CD4-positive, alpha-beta T cell treated with Interleukin-6 for 4 hours (primary cell): ENCODE data around the gene MBOAT2.

ENCODE experiments used
- DNase-seq: peaks from one replicate; pipeline ENCODE4 v3.0.0-alpha.2; 2020; ENCODE audit warnings: mixed read lengths

MBOAT2 gene

GRCh38 chr2:8851811-8852560 is 151.5 kb downstream of the MBOAT2 start:
- no peak for DNase-seq

GRCh38 chr2:8850845-8851487 is 152.5 kb downstream of the MBOAT2 start:
- DNase-seq, result no peak

- DNase-seq, result no peak
Measured at GRCh38 chr2:8849327-8849726, 154.2 kb downstream of the MBOAT2 start.

GRCh38 chr2:8848328-8849100 is 155.0 kb downstream of the MBOAT2 start:
- no peak for DNase-seq

- DNase-seq, result no peak
Measured at GRCh38 chr2:8847400-8847799, 156.1 kb downstream of the MBOAT2 start.

- no peak for DNase-seq
Measured at GRCh38 chr2:8841932-8842331, 161.6 kb downstream of the MBOAT2 start.

GRCh38 chr2:8840475-8841091 is 162.9 kb downstream of the MBOAT2 start:
- DNase-seq, result no peak

- DNase-seq, result no peak
Measured at GRCh38 chr2:8839189-8839965, 164.1 kb downstream of the MBOAT2 start.

- no peak for DNase-seq
Measured at GRCh38 chr2:8837795-8838140, 165.7 kb downstream of the MBOAT2 start.

GRCh38 chr2:8836971-8837794 is 166.3 kb downstream of the MBOAT2 start, which contains the start of gene KIDINS220:
TSS of gene KIDINS220 (minus strand) at chr2:8837613. CDS start at chr2:8827093, 10,520 bp downstream.
- peak; percentile 84 for DNase-seq

- no peak for DNase-seq
Measured at GRCh38 chr2:8835279-8835678, 168.2 kb downstream of the MBOAT2 start.

GRCh38 chr2:8833853-8834252 is 169.6 kb downstream of the MBOAT2 start:
- DNase-seq, result no peak

GRCh38 chr2:8831516-8831915 is 172.0 kb downstream of the MBOAT2 start:
- no peak for DNase-seq

- DNase-seq, result no peak
Measured at GRCh38 chr2:8827729-8828128, 175.8 kb downstream of the MBOAT2 start.

- no peak for DNase-seq
Measured at GRCh38 chr2:8822218-8822617, 181.3 kb downstream of the MBOAT2 start.

GRCh38 chr2:8821276-8822217 is 181.9 kb downstream of the MBOAT2 start:
- no peak for DNase-seq

- no peak for DNase-seq
Measured at GRCh38 chr2:8819948-8820347, 183.5 kb downstream of the MBOAT2 start.

- no peak for DNase-seq
Measured at GRCh38 chr2:8819194-8819593, 184.3 kb downstream of the MBOAT2 start.

- DNase-seq, result no peak
Measured at GRCh38 chr2:8817221-8817620, 186.3 kb downstream of the MBOAT2 start.
